Mesendoderm (in vitro differentiated cells): Measurements from ENCODE around the gene HLCS.

Source experiments
- DNase-seq: peaks from one replicate; pipeline ENCODE4 v3.0.0; 2013
- H2AK5ac ChIP-seq: 2 replicates; pipeline ENCODE4 v1.6.1; 2013; ENCODE audit warnings: low read length, inconsistent platforms
- H2BK120ac ChIP-seq: 2 replicates; pipeline ENCODE4 v1.6.1; 2013; ENCODE audit warnings: low read depth, mild to moderate bottlenecking, low read length, moderate library complexity, mixed read lengths
- H2BK15ac ChIP-seq: replicated peaks from 2 replicates; pipeline ENCODE4 v1.6.1; 2013; ENCODE audit warnings: low read depth, mild to moderate bottlenecking, moderate library complexity
- H2BK5ac ChIP-seq: 2 replicates; pipeline ENCODE4 v1.6.1; 2013; ENCODE audit warnings: low read length, inconsistent platforms
- H3K18ac ChIP-seq: 2 replicates; pipeline ENCODE4 v1.6.1; 2013; ENCODE audit warnings: mild to moderate bottlenecking, low read length, mixed read lengths
- H3K23ac ChIP-seq: one replicate; pipeline ENCODE4 v1.6.1; 2013; ENCODE audit warnings: low read length
- H3K27ac ChIP-seq: 2 replicates; pipeline ENCODE4 v1.5.1; 2013; ENCODE audit warnings: low read depth, mild to moderate bottlenecking, inconsistent platforms, low read length, moderate library complexity
- H3K27me3 ChIP-seq: 2 replicates; pipeline ENCODE4 v1.6.1; 2013; ENCODE audit warnings: low read length, control low read depth, mild to moderate bottlenecking, inconsistent platforms; ENCODE audit not compliant: insufficient read depth, poor library complexity
- H3K36me3 ChIP-seq: 2 replicates; pipeline ENCODE4 v1.6.1; 2013; ENCODE audit warnings: low read length, inconsistent platforms; ENCODE audit not compliant: control insufficient read depth, insufficient read depth
- H3K4ac ChIP-seq: one replicate; pipeline ENCODE4 v1.6.1; 2013; ENCODE audit warnings: low read depth, mild to moderate bottlenecking, low read length, moderate library complexity
- H3K4me1 ChIP-seq: 2 replicates; pipeline ENCODE4 v1.6.1; 2013; ENCODE audit warnings: low read depth, low read length, inconsistent platforms; ENCODE audit not compliant: control insufficient read depth
- H3K4me2 ChIP-seq: 2 replicates; pipeline ENCODE4 v1.6.1; 2013; ENCODE audit warnings: low read length
- H3K4me3 ChIP-seq: 2 replicates; pipeline ENCODE4 v1.5.1; 2013; ENCODE audit warnings: mild to moderate bottlenecking, low read length
- H3K56ac ChIP-seq: one replicate; pipeline ENCODE4 v1.6.1; 2013; ENCODE audit warnings: low read length
- H3K79me1 ChIP-seq: 2 replicates; pipeline ENCODE4 v1.6.1; 2013; ENCODE audit warnings: low read length, inconsistent platforms
- H3K79me2 ChIP-seq: 2 replicates; pipeline ENCODE4 v1.6.1; 2013; ENCODE audit warnings: mild to moderate bottlenecking, low read length; ENCODE audit not compliant: control insufficient read depth, insufficient read depth
- H3K9ac ChIP-seq: 2 replicates; pipeline ENCODE4 v1.6.1; 2013; ENCODE audit warnings: low read length, inconsistent platforms
- H4K5ac ChIP-seq: one replicate; pipeline ENCODE4 v1.6.1; 2013; ENCODE audit warnings: low read length
- H4K8ac ChIP-seq: one replicate; pipeline ENCODE4 v1.6.1; 2013; ENCODE audit warnings: low read depth, mild to moderate bottlenecking, control low read depth, low read length, moderate library complexity
- WGBS: extraction: QIAGEN DNeasy Blood & Tissue Kit; methylation state at CpG from one replicate; pipeline ENCODE4 v1.1.7; 2013; ENCODE audit warnings: low lambda C conversion rate, missing lambda C conversion rate; ENCODE audit not compliant: insufficient coverage; ENCODE audit errors: extremely low coverage; 5-methylcytosine and 5-hydroxymethylcytosine counted together

The HLCS gene

DNA sequence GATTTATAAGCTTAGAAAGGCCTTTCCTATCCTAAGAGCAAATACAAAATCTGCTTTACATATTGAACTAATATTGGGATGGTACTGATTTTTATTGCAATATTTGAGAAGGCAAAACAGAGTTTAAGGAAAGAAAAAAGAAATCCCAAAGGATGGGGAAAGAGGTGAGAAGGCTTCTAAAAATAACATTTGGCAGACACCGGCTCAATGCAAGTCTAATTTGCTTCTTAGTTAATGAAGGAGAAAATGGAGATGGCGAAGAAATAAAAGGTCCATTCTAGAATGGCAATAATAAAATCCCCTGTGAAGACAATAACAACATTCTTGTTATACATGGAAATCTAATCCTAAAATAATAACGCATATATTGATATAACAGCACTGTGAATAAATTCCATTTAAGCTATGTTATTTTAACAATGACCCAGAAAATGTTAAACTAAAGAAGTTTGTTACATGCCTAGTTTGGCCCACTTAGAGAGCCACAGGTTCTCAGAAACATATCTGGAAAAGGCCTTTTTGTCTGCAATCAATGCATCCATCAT, 117.7 kb downstream of the HLCS start:
- Histone ChIP-seq H3K4ac (no peak overlapping the region), H3K27me3 (no peaks in the 10 kb centered on the region), H3K56ac (no peak overlapping the region), H2BK15ac (no peak overlapping the region), H3K18ac (no peak overlapping the region), H3K9ac (no peak overlapping the region), H3K79me1 (no peaks in the 10 kb centered on the region), H4K8ac (no peak overlapping the region), H3K4me3 (no peak overlapping the region), H3K36me3 (no peaks in the 10 kb centered on the region), H3K4me2 (no peak overlapping the region), H2AK5ac (no peak overlapping the region), H2BK120ac (no peak overlapping the region), H2BK5ac (no peak overlapping the region), H3K27ac (no peak overlapping the region), H3K23ac (no peak overlapping the region), H3K79me2 (no peaks in the 10 kb centered on the region), H3K4me1 (no peaks in the 10 kb centered on the region), H4K5ac (no peak overlapping the region)
- whole genome bisulfite sequencing, result no CpG with 5 or more reads among the region's 3 CpGs
- no peak for DNase-seq

DNA sequence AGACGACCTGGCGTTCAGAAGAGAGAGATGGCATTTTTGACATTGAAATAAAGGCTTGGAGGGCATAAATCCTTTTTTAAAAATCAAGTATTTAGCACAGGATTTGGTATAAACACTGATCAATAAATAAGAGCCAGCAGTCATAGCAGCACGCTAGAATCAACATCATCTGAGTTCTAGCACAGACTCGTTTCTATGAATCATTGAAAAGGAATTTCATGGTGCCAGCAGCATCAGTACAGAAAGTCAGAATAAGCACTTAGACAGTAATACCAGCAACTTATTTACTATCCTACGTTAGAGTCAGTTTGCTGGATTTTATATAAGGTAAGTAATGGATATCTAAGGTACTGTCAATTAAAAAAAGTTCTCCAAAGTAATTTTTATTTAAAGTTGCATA, 119.3 kb downstream of the HLCS start:
- Histone ChIP-seq H3K56ac (no peak overlapping the region), H3K18ac (no peak overlapping the region), H3K27ac (no peak overlapping the region), H3K79me1 (no peaks in the 10 kb centered on the region), H3K4me2 (no peak overlapping the region), H3K9ac (no peak overlapping the region), H2BK15ac (no peak overlapping the region), H3K4me1 (no peaks in the 10 kb centered on the region), H2AK5ac (no peak overlapping the region), H3K4me3 (no peak overlapping the region), H3K79me2 (no peaks in the 10 kb centered on the region), H3K36me3 (no peaks in the 10 kb centered on the region), H4K5ac (no peak overlapping the region), H3K27me3 (no peaks in the 10 kb centered on the region), H4K8ac (no peak overlapping the region), H2BK5ac (no peak overlapping the region), H3K23ac (no peak overlapping the region), H2BK120ac (no peak overlapping the region), H3K4ac (no peak overlapping the region)
- no CpG with 5 or more reads among the region's 5 CpGs for WGBS
- peak; percentile 59 for DNase-seq

DNA sequence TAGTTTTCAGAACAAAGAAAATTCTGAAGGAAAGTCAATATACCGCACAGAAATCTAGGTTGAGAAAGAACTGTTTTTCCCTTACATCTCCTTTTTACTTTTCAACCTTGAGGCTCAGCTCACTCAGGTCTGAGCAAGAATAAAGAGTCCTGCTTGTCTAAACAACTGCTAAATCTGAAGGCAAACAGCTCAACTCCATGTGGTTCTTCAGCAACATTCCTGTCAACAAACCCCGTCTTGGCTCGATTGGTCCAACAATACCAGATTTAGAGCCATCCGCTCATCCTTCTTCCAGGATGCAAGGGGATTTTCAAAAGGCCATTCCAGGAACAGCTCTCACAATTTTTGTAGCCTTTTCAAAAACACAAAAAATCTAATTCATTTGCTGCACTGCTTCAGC, 119.8 kb downstream of the HLCS start:
- DNase-seq, result no peak
- Histone ChIP-seq H3K27ac (no peak overlapping the region), H2BK15ac (no peak overlapping the region)

DNA sequence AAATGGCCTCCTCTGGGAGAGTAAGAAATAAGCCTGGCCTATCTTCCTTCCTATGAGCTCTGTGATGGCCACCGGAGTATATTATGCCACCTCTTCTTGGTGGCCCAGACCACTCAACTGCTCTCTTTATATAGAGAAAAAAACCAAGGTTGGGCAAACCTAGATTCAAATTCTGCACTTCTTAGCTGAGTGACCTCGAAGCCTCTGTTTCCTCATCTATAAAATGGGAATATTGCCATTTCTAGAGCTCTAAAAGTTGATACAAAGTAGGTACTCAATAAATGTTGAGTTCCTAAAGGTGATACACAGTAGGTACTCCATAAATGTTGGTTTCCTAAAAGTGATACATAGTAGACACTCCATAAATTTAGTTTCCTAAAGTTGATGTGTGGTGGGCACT, 120.7 kb downstream of the HLCS start:
- H2BK120ac ChIP-seq, result no peak overlapping the region
- no peak overlapping the region for H2BK15ac ChIP-seq
- no peak overlapping the region for H4K5ac ChIP-seq
- H3K9ac ChIP-seq, result no peak overlapping the region
- no peak overlapping the region for H3K56ac ChIP-seq
- no peak overlapping the region for H3K4ac ChIP-seq
- WGBS, result no CpG with 5 or more reads among the region's 2 CpGs
- no peaks in the 10 kb centered on the region for H3K79me2 ChIP-seq
- H3K36me3 ChIP-seq, result no peaks in the 10 kb centered on the region
- H2BK5ac ChIP-seq, result no peak overlapping the region
- H3K4me1 ChIP-seq, result no peaks in the 10 kb centered on the region
- H3K79me1 ChIP-seq, result no peaks in the 10 kb centered on the region
- no peak overlapping the region for H3K4me3 ChIP-seq
- H4K8ac ChIP-seq, result no peak overlapping the region
- H3K23ac ChIP-seq, result no peak overlapping the region
- no peak overlapping the region for H2AK5ac ChIP-seq
- DNase-seq, result no peak
- no peak overlapping the region for H3K4me2 ChIP-seq
- H3K27ac ChIP-seq, result no peak overlapping the region
- H3K18ac ChIP-seq, result no peak overlapping the region
- no peaks in the 10 kb centered on the region for H3K27me3 ChIP-seq

More for the DNA sequence above, 119.8 kb downstream of the HLCS start:
- no peak overlapping the region for H3K23ac ChIP-seq
- no peaks in the 10 kb centered on the region for H3K4me1 ChIP-seq
- no peak overlapping the region for H3K9ac ChIP-seq
- no peaks in the 10 kb centered on the region for H3K79me1 ChIP-seq
- H3K4ac ChIP-seq, result no peak overlapping the region
- no peak overlapping the region for H3K56ac ChIP-seq
- no peak overlapping the region for H2BK5ac ChIP-seq
- H3K18ac ChIP-seq, result no peak overlapping the region
- H2AK5ac ChIP-seq, result no peak overlapping the region
- no peak overlapping the region for H2BK120ac ChIP-seq
- H3K79me2 ChIP-seq, result no peaks in the 10 kb centered on the region
- H3K27me3 ChIP-seq, result no peaks in the 10 kb centered on the region
- WGBS, result no CpG with 5 or more reads among the region's 4 CpGs
- no peak overlapping the region for H3K4me3 ChIP-seq
- H4K8ac ChIP-seq, result no peak overlapping the region
- H3K36me3 ChIP-seq, result no peaks in the 10 kb centered on the region
- no peak overlapping the region for H3K4me2 ChIP-seq
- H4K5ac ChIP-seq, result no peak overlapping the region

DNA sequence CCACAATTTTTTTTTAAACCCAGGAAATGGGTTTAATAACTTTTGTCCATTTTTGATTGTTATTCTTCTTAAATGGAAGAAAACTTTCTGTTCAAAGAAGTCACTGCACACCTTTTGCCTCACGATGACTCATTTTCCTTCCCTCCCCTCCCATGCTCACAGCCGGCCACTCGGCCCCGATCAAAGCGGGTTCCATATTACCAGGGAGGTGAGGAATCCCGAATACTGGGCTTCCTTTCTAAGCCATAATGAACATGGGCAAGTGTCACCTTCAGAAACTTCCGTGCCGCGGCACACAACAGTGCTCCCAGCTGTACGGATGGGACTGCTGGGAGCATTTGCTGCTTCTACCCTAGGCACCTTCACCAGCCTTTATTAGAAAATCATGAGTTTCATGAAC, 121.4 kb downstream of the HLCS start:
- Histone ChIP-seq H3K56ac (no peak overlapping the region), H2AK5ac (no peak overlapping the region), H3K4me1 (no peaks in the 10 kb centered on the region), H3K79me2 (no peaks in the 10 kb centered on the region), H3K27me3 (no peaks in the 10 kb centered on the region), H2BK120ac (no peak overlapping the region), H3K9ac (no peak overlapping the region), H3K4me3 (no peak overlapping the region), H3K79me1 (no peaks in the 10 kb centered on the region), H2BK15ac (no peak overlapping the region), H3K36me3 (no peaks in the 10 kb centered on the region), H2BK5ac (no peak overlapping the region), H3K18ac (no peak overlapping the region), H3K23ac (no peak overlapping the region), H4K8ac (no peak overlapping the region), H3K27ac (no peak overlapping the region), H4K5ac (no peak overlapping the region), H3K4ac (no peak overlapping the region), H3K4me2 (no peak overlapping the region)
- DNase-seq, result no peak
- WGBS, result no CpG with 5 or more reads among the region's 10 CpGs

DNA sequence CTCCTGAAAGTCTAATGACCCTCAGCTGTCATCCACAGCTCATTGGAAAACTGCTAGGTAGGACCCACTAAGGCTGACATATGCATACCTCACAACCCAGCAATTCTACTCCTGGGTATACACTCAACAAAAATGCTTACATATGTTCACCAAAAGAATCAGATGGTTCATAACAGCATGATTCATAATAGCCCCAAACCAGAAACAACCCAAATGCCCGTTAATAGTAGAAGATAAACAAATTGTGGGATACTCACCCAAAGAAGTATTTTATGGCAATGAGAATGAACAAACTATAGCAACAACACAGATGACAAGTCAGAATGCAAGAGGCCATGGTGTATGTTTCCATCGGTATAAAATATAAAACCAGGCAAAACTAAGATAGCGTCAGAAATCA, 124.6 kb downstream of the HLCS start:
- DNase-seq, result no peak
- Histone ChIP-seq H2BK120ac (no peak overlapping the region), H3K4ac (no peak overlapping the region), H3K23ac (no peak overlapping the region), H3K4me2 (no peak overlapping the region), H3K9ac (no peak overlapping the region), H3K4me3 (no peak overlapping the region), H2AK5ac (no peak overlapping the region), H3K18ac (no peak overlapping the region), H3K56ac (no peak overlapping the region), H2BK5ac (no peak overlapping the region), H4K5ac (no peak overlapping the region), H3K79me2 (no peaks in the 10 kb centered on the region), H3K27me3 (no peaks in the 10 kb centered on the region), H3K4me1 (no peaks in the 10 kb centered on the region), H2BK15ac (no peak overlapping the region), H3K27ac (no peak overlapping the region), H3K36me3 (no peaks in the 10 kb centered on the region), H4K8ac (no peak overlapping the region), H3K79me1 (no peaks in the 10 kb centered on the region)
- no CpG with 5 or more reads among the region's 3 CpGs for WGBS
